ENCODE measurements around the gene ANKS3.

The ANKS3 gene

GRCh38 chr16:4683255-4684057 is 50.6 kb downstream of the ANKS3 start:
- no peak for DNase-seq

- DNase-seq: no peak
Measured at GRCh38 chr16:4682616-4683254, 51.3 kb downstream of the ANKS3 start.

GRCh38 chr16:4682084-4682591 is 51.9 kb downstream of the ANKS3 start:
- no peak for DNase-seq

GRCh38 chr16:4681471-4682083 is 52.5 kb downstream of the ANKS3 start:
- no peak for DNase-seq

DNA sequence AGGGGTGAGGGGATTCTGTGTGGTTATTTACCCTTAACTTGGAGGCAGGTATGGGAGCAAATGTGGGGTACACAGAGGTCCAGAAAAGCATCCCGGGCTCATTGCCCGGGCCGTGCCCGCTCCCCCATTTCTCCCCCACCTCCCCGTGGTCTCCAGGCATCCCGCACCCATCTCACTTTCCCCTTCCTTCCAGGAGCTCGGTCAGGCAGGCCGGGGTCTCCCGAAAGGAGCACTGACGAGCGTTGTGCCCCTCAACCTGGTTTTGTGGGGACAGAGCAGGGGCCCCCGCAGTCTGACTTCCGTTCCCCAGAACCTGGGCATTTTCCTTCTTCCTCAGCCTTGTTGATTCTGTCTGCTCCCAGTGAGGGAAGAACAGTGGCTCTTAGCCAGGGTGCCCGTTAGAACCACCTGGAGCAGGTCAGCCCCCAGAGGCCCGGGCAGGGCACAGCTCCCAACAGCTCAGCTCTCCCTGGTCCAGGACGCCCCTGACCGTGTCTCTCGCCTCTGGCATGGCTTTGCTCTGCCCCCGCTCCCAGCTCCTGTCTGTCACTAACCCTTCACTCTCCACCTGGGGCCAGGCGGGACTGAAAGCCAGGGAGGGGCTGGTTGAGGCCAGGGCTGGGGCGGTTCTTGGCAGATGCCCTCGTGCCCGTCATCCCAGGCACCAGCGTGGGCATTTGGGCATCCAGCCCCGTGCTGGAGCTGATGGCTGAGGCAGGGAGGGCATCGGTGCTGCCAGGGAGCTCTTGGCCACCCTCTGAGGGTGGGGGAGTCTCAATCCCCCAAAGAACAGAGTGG is 53.2 kb downstream of the ANKS3 start:
- DNase-seq: no peak

GRCh38 chr16:4679850-4680636 is 54.0 kb downstream of the ANKS3 start:
- DNase-seq: no peak

DNA sequence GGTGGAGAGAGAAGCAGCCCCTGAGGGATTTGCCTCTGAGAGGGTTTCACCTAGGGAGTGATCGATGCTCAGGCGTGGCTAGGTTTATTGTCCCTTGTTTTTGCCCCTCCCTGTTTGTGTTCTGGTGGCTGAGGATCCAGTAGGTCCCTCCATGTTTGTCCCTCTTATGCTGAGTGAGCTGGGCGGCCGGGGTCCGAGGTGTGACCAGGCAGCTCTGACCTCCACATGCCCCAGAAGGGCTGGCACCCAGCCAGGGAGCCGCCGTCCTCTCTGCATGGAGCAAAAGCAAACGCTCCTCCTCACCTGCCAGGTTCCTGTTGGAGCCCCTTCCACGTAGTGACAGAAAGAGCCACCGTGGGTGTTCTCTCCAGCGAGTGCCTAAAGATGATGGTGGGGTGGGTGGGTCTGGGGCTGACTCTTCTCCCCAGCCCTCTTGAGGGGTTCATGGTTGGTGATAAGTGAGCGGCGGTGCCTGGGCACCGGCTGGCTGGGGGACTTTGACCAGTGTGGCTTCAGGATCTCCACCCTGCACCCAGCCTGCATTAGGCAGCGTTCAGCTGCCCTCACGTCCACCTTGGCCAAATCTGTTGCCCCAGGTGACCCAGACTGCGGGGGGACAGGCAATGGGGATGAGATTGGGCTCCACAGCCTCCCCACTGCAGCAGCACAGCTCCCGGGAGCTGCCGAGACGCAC is 54.8 kb downstream of the ANKS3 start:
- DNase-seq: no peak

DNA sequence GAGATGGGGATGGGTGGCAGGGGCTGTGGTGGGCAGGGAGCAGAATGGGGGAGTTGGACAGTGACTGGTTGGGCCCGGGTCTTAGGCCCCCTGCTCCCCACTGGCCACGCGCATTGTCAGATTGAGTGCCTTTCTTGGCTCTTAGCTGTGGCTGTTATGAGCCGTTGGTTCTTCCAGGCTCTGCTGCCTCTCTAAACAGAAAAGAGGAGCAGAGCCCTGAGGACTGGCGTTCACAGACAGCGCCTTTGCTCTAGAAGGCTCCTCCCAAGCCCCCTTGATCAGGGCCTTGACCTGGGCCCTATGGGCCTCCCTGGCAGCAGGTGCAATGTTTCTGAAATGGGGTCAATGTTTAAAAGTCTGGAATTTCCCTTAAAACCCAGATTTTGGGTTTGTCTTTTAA is 55.5 kb downstream of the ANKS3 start:
- no peak for DNase-seq

GRCh38 chr16:4677994-4678393 is 56.1 kb downstream of the ANKS3 start:
- no peak for DNase-seq

GRCh38 chr16:4677390-4677789 is 56.7 kb downstream of the ANKS3 start:
- DNase-seq: no peak

DNA sequence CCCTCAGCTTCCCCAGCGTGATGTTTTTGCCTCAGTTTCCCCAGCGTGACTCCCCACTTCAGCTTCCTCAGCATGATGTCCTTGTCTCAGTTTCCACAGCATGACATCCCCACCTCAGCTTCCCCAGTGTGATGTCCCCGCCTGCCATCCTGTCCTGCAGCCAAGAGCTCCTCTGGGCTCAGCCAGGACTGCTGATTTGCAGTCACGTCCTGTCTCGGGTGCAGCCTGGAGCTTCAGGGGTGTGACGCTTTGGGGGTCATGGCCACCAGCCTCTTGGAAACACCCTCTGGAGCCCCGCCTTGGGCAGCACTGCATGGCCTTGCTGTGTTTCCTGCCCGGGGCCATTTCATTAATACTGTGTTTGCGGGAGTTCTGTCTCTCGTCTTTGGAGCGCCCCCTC is 57.2 kb downstream of the ANKS3 start:
- DNase-seq: no peak

DNA sequence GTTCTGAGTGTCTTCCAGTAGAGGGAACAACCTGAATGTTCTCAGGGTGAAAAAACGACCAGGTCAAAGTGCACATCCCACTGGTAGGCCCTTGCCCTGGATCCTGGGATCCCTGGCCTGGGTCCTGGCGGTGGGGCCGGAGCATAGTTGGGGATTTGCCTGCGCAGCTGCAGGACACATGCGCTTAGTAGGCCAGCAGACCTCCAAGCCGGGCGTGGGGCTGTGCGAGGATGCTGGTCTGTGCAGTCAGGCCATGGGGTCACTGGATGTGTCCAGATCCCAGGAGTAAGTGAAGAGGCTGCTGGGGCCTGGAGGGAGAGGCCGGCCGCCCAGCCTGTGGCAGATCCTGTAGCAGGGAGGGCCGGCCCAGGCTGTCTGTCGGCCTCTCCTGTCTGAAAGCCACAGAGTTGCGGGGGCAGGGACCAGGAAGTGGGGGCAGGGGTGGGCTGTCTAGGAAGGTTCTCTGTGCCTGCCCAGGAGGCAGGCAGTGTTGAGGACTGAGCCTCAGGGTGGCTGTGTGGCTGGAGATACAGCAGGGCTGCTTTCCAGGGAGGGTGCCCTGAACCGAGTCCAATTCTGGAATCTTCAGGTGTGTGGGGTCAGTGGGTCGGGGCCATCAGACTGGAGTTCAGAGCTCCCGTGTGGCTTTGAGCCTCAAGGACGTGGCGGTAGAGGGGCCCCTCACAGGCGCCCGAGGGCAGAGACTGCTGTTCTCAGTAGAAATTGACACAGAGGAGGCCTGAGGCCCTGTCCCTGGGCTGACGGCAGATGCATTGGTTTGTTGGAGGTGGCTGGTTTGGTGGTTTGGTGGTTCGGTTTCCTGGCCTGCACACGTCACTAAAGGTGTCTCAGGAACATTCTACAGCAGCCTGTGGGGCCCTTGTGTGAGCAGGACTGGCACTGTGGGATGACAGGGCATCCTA is 57.9 kb downstream of the ANKS3 start:
- DNase-seq: no peak

- DNase-seq: no peak
Measured at GRCh38 chr16:4674926-4675530, 59.0 kb downstream of the ANKS3 start.

- DNase-seq: no peak
Measured at GRCh38 chr16:4673387-4674046, 60.6 kb downstream of the ANKS3 start.

GRCh38 chr16:4668313-4668960 is 65.6 kb downstream of the ANKS3 start:
- DNase-seq: no peak

DNA sequence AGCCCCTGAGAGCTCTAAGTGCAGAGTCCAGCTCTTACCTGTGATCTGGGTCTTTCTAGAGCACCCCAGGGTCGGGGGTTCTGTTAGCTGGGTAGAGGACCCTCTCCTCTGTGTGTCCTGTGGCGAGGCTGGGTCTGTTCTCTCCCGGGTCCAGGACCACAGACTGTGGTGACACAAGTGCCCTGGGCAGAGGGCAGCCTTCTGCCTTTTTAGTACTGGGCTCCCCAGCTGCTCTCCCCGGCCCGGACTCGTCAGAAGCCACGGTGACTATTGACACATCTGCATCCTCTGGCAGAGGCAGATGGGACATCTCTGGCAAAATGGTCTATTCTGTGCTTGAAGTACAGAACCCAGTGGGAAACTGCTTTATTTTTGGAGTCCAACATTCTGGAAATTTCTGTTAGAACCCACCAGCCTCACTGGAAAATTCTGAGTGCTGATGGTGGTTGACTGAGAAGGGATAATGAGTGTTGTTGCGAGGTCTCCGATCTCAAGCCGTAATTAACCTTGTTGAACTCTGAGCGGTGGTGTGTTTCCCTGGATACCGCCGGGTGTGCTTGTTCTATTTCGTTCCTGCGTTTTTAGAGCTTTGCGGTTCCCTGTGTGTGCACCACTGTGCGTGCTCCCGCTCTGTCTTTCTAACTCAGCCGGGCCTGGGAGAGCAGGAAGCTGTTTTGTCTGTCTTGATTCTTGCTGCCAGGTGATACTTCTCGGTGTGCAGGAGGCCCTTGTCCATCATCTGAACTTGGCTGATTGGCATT is 66.7 kb downstream of the ANKS3 start:
- no peak for DNase-seq

DNA sequence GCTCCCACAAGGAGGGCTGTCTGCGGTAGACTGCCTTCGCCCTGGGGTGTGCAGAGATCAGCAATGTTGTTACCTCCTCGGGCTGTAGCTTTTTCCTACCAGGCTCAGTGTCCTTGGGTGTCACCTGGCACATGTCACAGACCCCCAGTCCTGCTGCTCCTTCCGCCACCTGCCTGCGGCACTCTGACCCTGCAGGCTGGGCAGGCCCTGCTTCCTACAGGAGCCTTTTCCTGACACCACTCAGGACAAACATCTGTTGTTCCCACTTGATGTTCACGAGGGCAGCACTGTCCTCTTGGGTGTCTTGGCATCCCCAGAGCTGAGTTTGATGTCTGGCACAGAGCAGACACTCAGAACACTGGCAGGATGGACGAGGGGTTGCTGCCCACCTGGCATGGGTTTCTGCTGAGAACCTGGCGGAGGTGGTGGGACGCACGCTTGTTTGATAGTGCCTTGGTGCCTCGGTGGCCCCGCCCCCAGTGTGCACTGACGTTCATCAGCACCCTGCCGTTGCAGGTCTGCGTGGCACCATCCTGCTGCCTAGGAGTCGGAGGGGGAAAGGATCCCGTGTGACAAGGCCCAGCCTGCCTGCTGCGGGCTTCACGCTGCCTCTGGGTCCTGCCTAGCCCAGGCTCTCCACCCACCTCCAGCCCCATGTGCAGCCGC is 67.4 kb downstream of the ANKS3 start:
- no peak for DNase-seq

Measured in NCI-H2081 treated with DMSO at 0.1 percent for 48 hours (cell line).